ENCODE results near the gene COL8A2. TPM values are rescaled to one million over a fixed set of nuclear protein-coding genes. Genes with fewer than 3 reads are reported as not detected.
A peak's percentile ranks its signal among the peaks of the same experiment; 100 is the strongest.

Gene COL8A2
- total RNA-seq, 1 experiment from 2014 or later: 2.3 TPM

GRCh38 chr1:36156329-36157114 lies 31.5 kb upstream of the COL8A2 start:
- H3K4me1 Mint-ChIP-seq: peaks cover 46% of the 10 kb centered on the region
- no peaks in the 10 kb centered on the region for H3K9me3 Mint-ChIP-seq
- peak overlapping the region; percentile 79 for H3K4me3 Mint-ChIP-seq
- ChIA-PET POLR2A (interaction anchor here (0.7 to 1.8 kb wide), 5 partner anchors 19 to 228 kb away, joined by 3 to 12 read pairs (median 5); partner anchors contain the start of gene THRAP3), CTCF (interaction anchor here (1.2 to 2.6 kb wide), 10 partner anchors 20 to 186 kb away, joined by 4 to 20 read pairs (median 7); partner anchors contain the start of gene THRAP3)
- no peak overlapping the region for H3K27ac Mint-ChIP-seq
- ATAC-seq (peak; percentile 33), DNase-seq (ENCODE audit: low spot score) (peak; percentile 83)
- no peaks in the 10 kb centered on the region for H3K36me3 Mint-ChIP-seq
- peaks cover 37% of the 10 kb centered on the region for H3K27me3 Mint-ChIP-seq (ENCODE audit: low read depth)
- TF ChIP-seq RELA (CRISPR knock-in tag; IDR thresholded peaks at IDR 0.05; ENCODE audit: borderline replicate concordance) (no peak), MXD4 (CRISPR knock-in tag; IDR thresholded peaks at IDR 0.05; ENCODE audit: borderline replicate concordance) (no peak), SMAD3 (CRISPR knock-in tag; IDR thresholded peaks at IDR 0.05; ENCODE audit: borderline replicate concordance) (no peak), ARID4B (CRISPR knock-in tag; IDR thresholded peaks at IDR 0.05; ENCODE audit: borderline replicate concordance) (peak; percentile 90; the same call in 1 of the 2 replicates), CREM (CRISPR knock-in tag; IDR thresholded peaks at IDR 0.05) (no peak), GRHL2 (CRISPR knock-in tag; IDR thresholded peaks at IDR 0.05; ENCODE audit: insufficient replicate concordance, severe bottlenecking) (no peak), ZNF425 (CRISPR knock-in tag; conservative IDR thresholded peaks at IDR 0.05) (no peak), FOXJ3 (CRISPR knock-in tag; IDR thresholded peaks at IDR 0.05; ENCODE audit: borderline replicate concordance) (no peak), ATF1 (CRISPR knock-in tag; IDR thresholded peaks at IDR 0.05) (no peak), HMGA2 (CRISPR knock-in tag; IDR thresholded peaks at IDR 0.05) (no peak), CREB1 (CRISPR knock-in tag; IDR thresholded peaks at IDR 0.05) (no peak), SMAD4 (CRISPR knock-in tag; IDR thresholded peaks at IDR 0.05) (no peak), ZMAT4 (CRISPR knock-in tag; IDR thresholded peaks at IDR 0.05) (no peak), NFYB (CRISPR knock-in tag; conservative IDR thresholded peaks at IDR 0.05; ENCODE audit: low read depth) (no peak), NR3C1 (CRISPR knock-in tag; conservative IDR thresholded peaks at IDR 0.05; ENCODE audit: low read depth) (no peak), OVOL2 (CRISPR knock-in tag; IDR thresholded peaks at IDR 0.05; ENCODE audit: borderline replicate concordance) (no peak), TEAD4 (CRISPR knock-in tag; IDR thresholded peaks at IDR 0.05) (no peak), ZNF671 (CRISPR knock-in tag; IDR thresholded peaks at IDR 0.05) (no peak), GABPB1 (CRISPR knock-in tag; IDR thresholded peaks at IDR 0.05) (no peak), FOXP4 (CRISPR knock-in tag; IDR thresholded peaks at IDR 0.05) (no peak; the same call in 1 of the 2 replicates), ESRRA (CRISPR knock-in tag; IDR thresholded peaks at IDR 0.05; ENCODE audit: borderline replicate concordance) (no peak; the same call in 1 of the 2 replicates), ATF6 (CRISPR knock-in tag; IDR thresholded peaks at IDR 0.05) (no peak), RORB (CRISPR knock-in tag; IDR thresholded peaks at IDR 0.05) (no peak), HMGXB4 (CRISPR knock-in tag; IDR thresholded peaks at IDR 0.05) (peak; percentile 14; the same call in 1 of the 2 replicates)
